Heart right ventricle (tissue), 16 donors: ENCODE measurements around the gene SSBP2. TPM values are rescaled to one million over a fixed set of nuclear protein-coding genes. Genes with fewer than 3 reads are reported as not detected.

Experiments
- ATAC-seq, 8 donors: fragments of 200-7000 bp; cut with Tn5 transposase; one replicate each; pipeline ENCODE4 v1.9.1; 2020; ENCODE audit warnings: mild to moderate bottlenecking in 8 of 8, moderate library complexity in 8 of 8, moderate number of reproducible peaks in 1 of 8
- DNase-seq, 2 donors: peaks; one replicate each; pipeline ENCODE4 v3.0.0-alpha.2; 2020
- H3K27ac ChIP-seq, 10 donors: fragments of 200-600 bp; sonication (generic) in 2 of 10; one replicate each; pipeline versions ENCODE4 v1.5.0 to v1.8.0; 2020 to 2022; ENCODE audit warnings: mild to moderate bottlenecking in 3 of 10
- H3K27me3 ChIP-seq, 7 donors: fragments of 200-600 bp; one replicate each; pipeline ENCODE4 v1.8.0; 2021 to 2022; ENCODE audit warnings: mild to moderate bottlenecking in 2 of 7
- H3K36me3 ChIP-seq, 9 donors: fragments of 200-600 bp; sonication (generic) in 1 of 9; one replicate each; pipeline versions ENCODE4 v1.5.0 to v1.8.0; 2020 to 2022; ENCODE audit warnings: mild to moderate bottlenecking in 2 of 9
- H3K4me1 ChIP-seq, 9 donors: fragments of 200-600 bp; sonication (generic) in 1 of 9; one replicate each; pipeline versions ENCODE4 v1.5.0 to v1.8.0; 2020 to 2022; ENCODE audit warnings: mild to moderate bottlenecking in 4 of 9
- H3K4me3 ChIP-seq, 10 donors: fragments of 200-600 bp; sonication (generic) in 2 of 10; one replicate each; pipeline versions ENCODE4 v1.5.0 to v1.8.0; 2020 to 2022; ENCODE audit warnings: mild to moderate bottlenecking in 7 of 10, moderate library complexity in 2 of 10
- H3K9me3 ChIP-seq, 11 donors: fragments of 200-600 bp in 10 of 11; sonication (generic) in 2 of 11; one replicate each; pipeline versions ENCODE4 v1.5.0 to v1.8.0; 2013 to 2022; ENCODE audit warnings: mild to moderate bottlenecking in 2 of 11, control low read depth in 1 of 11, moderate library complexity in 1 of 11
- WGBS, 2 donors: extraction: QIAGEN DNeasy Blood & Tissue Kit; methylation state at CpG; one replicate each; pipeline ENCODE4 v1.1.7; 2013; ENCODE audit warnings: inconsistent platforms in 1 of 2; 5-methylcytosine and 5-hydroxymethylcytosine counted together
- intact Hi-C, 10 donors: fragments of 100-400 bp; cut with DNase I; formaldehyde crosslinking; loops; one replicate each; pipeline versions ENCODE4 v1.11.1 to v1.14.2; 2022
- polyA plus RNA-seq, 2 donors: library from polyadenylated mRNA; stranded (reverse); fragments of 200-250 nt; gene quantifications; one replicate each; pipeline ENCODE4 v1.2.3, GENCODE V29; 2013
- total RNA-seq, 10 donors: library from RNA; stranded (reverse); fragmentation: NEBNext Ultra II Directional in 3 of 10; extraction: Animal tissue kit (Norgen Biotek cat#: 25700) in 3 of 10; gene quantifications; one replicate each; pipeline versions ENCODE4 v1.2.1 to v1.2.4, GENCODE V29; 2021 to 2023
- TF ChIP-seq, protein P1 (sequence below), 9 donors: fragments of 200-600 bp; sonication (generic) in 2 of 9; IDR thresholded peaks; one replicate each; pipeline versions ENCODE4 v1.5.0 to v1.8.0; 2021 to 2022; ENCODE audit warnings: antibody characterized with exemption in 9 of 9, mild to moderate bottlenecking in 5 of 9, moderate library complexity in 1 of 9
- donor health status: Arrhythmogenic right ventricular cardiomyopathy.
- donor health status: ischemic (EF 13 %, LVEDD 7.1; RV severe dilation, severe dysfunction).
- donor health status: healthy with polysubstance abuse.
- donor health status: DM: no; HTN: yes; CAD: no.
- donor health status: DM: no; HTN: no; CAD: no.
- donor health status: ischemic (EF 25% LVEDD 6.9; RV normal size, moderate dysfunction).
- donor health status: ischemic (EF 25% LVEDD 5.7; RV mildly dilated, moderate dysfunction).
- donor health status: healthy.
- donor health status: DM: yes; HTN: yes; CAD: no.
- donor health status: Ischemic cardiomyopathy.
- donor health status: ischemic (EF 35%, LVEDD 5.7; RV mildly dilated, moderate dysfunction).
- donor health status: nonischemic (EF 11% LVEDD 7.7; RV severe dilation, severe dysfunction).
- donor health status: DM: yes; HTN: yes; CAD: no.
- donor health status: PGD.
- donor health status: ischemic (EF 29% LVEDD 5.4; RV normal size, mild dysfunction).
- donor health status: nonischemic (EF 23%, LVEDD 6.1; RV moderate dilation, normal function).

The SSBP2 gene
- total and polyA plus RNA-seq, 12 donors, result 24.2 to 85.9 (median 52.0) TPM

DNA sequence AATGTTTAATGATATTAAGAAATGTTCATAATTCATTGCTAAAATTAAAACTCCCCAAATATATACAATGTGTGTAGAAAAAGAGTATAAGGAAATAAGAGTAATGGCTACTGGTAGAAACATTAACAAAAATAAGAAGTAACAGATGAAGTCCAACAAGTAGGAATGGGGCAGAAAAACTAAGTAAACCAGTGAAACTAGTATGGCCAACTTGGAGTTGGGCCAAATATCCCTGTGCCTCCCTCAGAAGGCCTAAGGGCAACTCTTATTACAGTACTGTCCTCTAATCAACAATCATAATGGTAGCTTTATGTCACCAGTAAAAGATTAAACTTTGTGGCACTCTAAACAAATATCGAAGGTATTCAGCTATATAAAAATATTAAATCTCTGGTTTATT is 93.5 kb downstream of the SSBP2 start:
- Histone ChIP-seq H3K27ac (no peak overlapping the region), H3K36me3 (no peaks in the 10 kb centered on the region), H3K4me1 (peaks cover 0 to 15% (median 0%) of the 10 kb centered on the region in 9 donors), H3K9me3 (peaks cover 0 to 13% (median 0%) of the 10 kb centered on the region in 11 donors), H3K4me3 (no peak overlapping the region), H3K27me3 (no peaks in the 10 kb centered on the region)
- ATAC-seq, result no peak
- intact Hi-C loops, result no loop called here
- DNase-seq, result no peak
- 89 to 91% methylated on average over 1 of the region's 1 CpG for WGBS, 2 donors
- TF ChIP-seq, protein P1, sequence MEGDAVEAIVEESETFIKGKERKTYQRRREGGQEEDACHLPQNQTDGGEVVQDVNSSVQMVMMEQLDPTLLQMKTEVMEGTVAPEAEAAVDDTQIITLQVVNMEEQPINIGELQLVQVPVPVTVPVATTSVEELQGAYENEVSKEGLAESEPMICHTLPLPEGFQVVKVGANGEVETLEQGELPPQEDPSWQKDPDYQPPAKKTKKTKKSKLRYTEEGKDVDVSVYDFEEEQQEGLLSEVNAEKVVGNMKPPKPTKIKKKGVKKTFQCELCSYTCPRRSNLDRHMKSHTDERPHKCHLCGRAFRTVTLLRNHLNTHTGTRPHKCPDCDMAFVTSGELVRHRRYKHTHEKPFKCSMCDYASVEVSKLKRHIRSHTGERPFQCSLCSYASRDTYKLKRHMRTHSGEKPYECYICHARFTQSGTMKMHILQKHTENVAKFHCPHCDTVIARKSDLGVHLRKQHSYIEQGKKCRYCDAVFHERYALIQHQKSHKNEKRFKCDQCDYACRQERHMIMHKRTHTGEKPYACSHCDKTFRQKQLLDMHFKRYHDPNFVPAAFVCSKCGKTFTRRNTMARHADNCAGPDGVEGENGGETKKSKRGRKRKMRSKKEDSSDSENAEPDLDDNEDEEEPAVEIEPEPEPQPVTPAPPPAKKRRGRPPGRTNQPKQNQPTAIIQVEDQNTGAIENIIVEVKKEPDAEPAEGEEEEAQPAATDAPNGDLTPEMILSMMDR (IDR thresholded peaks at IDR 0.05), result no peak

DNA sequence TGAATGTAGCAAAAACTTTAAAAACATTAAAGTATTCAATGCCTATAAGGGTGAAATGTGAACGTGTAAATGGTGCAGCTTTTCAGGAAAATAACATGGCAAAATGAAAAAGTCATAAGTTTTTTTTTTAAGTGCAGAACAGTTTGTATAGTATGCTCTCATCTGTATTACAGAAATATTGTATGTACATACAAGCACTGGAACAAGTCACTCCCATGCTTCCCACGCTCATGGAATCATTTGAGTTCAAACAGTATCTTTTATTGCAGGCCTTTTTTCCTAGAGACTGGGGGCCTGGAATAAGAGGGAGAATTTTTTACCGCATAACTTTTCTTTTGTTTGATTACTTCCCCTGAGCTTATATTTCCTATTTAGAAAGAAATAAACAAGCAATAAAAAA is 94.1 kb downstream of the SSBP2 start:
- Histone ChIP-seq H3K27me3 (no peaks in the 10 kb centered on the region), H3K36me3 (no peaks in the 10 kb centered on the region), H3K27ac (no peak overlapping the region), H3K4me3 (no peak overlapping the region), H3K9me3 (peaks cover 0 to 13% (median 0%) of the 10 kb centered on the region in 11 donors), H3K4me1 (peaks cover 0 to 15% (median 2%) of the 10 kb centered on the region in 9 donors)
- 72 to 88% methylated on average over 3 of the region's 3 CpGs for WGBS, 2 donors
- TF ChIP-seq, protein P1 (IDR thresholded peaks at IDR 0.05), result no peak
- intact Hi-C loops, result no loop called here
- ATAC-seq (no peak), DNase-seq (no peak)

DNA sequence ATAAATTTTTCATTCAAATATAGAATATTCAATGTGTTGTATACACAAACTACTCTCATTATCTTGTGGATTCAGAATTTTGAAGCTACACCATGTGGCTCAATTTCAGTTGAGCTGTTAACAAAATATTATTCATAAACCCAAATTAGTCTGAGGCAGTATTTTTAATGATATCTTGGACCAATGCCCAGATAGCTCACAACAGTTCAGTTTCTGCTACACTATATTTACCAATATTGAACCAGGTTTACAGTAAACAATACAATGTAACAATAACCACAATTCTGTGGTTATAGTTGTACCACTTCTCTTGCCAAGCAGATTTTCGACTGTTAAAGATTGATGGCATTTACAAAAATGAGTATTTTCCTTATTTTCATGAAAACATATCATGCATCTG is 99.9 kb downstream of the SSBP2 start:
- ATAC-seq, result no peak

DNA sequence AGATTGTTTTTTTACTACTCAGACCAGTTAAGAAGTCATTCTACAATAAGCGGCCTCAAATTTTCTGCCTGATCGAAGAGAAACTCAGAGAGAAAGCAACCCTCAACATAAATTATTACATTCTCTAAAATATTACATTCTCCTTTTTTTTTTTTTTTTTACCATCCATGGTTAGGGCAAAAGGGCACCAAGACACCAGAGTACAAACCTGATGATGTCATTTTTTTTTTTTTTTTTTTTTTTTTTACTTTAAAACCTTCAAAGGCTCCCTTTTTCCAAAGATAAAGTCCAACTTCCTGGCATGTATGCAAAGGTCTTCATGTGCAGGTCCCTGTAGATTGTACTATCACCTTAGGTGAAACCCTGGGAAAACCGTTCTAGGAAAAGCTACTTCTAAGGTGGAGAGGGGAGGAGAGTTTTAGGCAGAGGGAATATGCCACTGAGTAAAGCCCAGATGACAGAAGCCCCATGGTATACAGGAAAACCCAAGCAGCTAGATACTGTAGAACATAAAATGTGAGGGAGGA is 104.4 kb downstream of the SSBP2 start:
- no peaks in the 10 kb centered on the region for H3K27me3 ChIP-seq
- peaks cover 0 to 15% (median 9%) of the 10 kb centered on the region in 9 donors for H3K4me1 ChIP-seq
- DNase-seq, result no peak
- WGBS, 2 donors, result 95 to 96% methylated on average over 3 of the region's 3 CpGs
- peaks cover 0 to 11% (median 0%) of the 10 kb centered on the region in 9 donors for H3K36me3 ChIP-seq
- peaks cover 0 to 3% (median 0%) of the 10 kb centered on the region in 11 donors for H3K9me3 ChIP-seq
- no peak for ATAC-seq
- H3K27ac ChIP-seq, result no peak overlapping the region
- intact Hi-C loops, result no loop called here
- no peak overlapping the region for H3K4me3 ChIP-seq
- TF ChIP-seq, protein P1 (IDR thresholded peaks at IDR 0.05), result no peak

More for the DNA sequence above, 99.9 kb downstream of the SSBP2 start:
- H3K27me3 ChIP-seq, result no peaks in the 10 kb centered on the region
- intact Hi-C loops, result no loop called here
- no peaks in the 10 kb centered on the region for H3K9me3 ChIP-seq
- DNase-seq, result no peak
- peaks cover 0 to 11% (median 0%) of the 10 kb centered on the region in 9 donors for H3K36me3 ChIP-seq
- H3K4me1 ChIP-seq, result peaks cover 0 to 19% (median 13%) of the 10 kb centered on the region in 9 donors
- TF ChIP-seq, protein P1 (IDR thresholded peaks at IDR 0.05), result no peak
- H3K4me3 ChIP-seq, result no peak overlapping the region
- WGBS, 2 donors, result 79 to 88% methylated on average over 1 of the region's 1 CpG
- no peak overlapping the region for H3K27ac ChIP-seq
